HG02840 (cell line): ENCODE results near the gene INPP5E.

Experiments
- ATAC-seq: cut with Tn5 transposase; IDR thresholded peaks from one replicate; pipeline ENCODE4 v1.9.1; 2021; ENCODE audit warnings: mild to moderate bottlenecking, moderate library complexity, moderate number of reproducible peaks; ENCODE audit not compliant: unreplicated experiment, low FRiP score

INPP5E gene

DNA sequence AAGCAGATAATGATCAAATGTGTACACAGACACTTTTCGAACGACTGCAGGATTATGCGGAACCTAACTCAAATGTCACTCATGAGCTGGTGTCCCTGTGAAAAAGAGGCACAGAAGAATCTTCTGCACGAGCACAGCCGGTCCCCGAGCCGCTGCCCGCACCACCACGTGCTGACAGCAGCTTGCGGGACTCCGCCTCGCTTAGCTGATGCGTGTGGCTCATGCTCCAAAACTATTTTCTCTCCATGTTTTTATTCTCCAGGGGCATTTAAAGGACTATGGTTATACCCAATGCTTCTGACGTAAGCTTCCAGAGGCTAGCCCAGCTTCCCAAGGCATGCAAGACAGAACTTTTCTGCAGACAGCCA, 33.7 kb upstream of the INPP5E start:
- ATAC-seq = no peak

DNA sequence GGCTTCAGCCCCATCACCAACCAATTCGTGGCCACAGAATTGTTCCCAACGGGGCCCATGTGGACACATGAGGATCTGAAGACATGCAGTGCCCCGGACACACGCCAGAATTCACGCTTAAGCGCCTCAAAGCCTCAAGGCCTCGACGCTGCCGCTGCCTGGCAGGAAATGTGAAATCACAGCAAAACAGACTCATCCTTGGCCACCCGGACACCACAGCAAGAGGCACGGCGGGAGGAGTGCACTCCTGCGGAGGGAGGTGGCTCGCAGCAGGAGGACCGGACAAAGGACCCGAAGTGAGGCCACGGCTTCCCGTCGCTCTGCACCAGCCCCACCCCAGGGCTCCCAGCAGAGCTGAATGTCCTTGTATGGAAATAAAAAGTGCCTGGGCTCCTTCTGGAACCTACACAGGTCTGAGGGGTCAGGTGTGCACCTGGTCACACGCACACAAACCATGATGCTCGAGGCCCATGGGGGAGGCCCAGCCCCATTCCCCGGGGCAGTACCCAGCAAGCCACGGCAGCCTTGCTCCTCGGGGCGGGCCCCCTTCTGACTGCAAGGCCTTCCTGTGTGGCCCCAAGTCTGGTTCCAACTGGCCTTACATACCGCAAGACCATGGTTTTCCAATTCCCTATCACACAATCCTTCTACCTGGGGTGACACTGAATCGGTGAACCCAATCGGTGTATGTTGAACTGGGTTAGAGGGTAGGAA, 33.2 kb upstream of the INPP5E start:
- no peak for ATAC-seq

DNA sequence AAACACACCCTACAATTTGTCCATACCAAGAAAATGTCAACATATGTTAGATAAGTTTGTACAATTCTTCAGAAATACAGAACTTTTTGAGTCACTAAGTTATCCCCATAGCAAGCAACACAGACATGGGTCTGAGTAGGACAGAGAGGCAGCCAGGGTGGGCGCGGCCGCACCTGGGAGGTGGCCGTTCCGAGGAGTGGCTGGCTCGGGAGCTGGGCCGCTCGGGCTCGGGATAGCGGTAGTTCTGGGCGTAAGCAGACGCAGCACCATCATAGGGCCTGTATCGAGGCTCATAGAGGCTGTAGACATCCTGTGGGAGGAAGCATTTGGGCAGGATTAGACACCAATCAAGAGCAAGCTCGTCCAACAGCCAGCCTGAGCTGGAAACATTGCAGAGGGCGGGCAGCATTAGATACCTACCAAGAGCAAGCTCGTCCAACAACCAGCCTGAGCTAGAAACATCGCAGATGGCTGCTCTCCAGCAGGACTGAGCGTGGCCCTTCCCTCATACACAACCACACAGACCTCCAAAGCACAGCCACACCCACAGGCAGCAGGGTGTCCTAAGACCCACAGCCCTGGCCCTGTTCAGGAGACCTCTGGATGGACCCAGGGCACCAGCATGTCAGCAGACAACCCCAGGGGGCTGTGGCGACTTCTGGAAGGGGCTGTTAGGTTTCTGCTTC, 32.3 kb upstream of the INPP5E start:
- no peak for ATAC-seq

DNA sequence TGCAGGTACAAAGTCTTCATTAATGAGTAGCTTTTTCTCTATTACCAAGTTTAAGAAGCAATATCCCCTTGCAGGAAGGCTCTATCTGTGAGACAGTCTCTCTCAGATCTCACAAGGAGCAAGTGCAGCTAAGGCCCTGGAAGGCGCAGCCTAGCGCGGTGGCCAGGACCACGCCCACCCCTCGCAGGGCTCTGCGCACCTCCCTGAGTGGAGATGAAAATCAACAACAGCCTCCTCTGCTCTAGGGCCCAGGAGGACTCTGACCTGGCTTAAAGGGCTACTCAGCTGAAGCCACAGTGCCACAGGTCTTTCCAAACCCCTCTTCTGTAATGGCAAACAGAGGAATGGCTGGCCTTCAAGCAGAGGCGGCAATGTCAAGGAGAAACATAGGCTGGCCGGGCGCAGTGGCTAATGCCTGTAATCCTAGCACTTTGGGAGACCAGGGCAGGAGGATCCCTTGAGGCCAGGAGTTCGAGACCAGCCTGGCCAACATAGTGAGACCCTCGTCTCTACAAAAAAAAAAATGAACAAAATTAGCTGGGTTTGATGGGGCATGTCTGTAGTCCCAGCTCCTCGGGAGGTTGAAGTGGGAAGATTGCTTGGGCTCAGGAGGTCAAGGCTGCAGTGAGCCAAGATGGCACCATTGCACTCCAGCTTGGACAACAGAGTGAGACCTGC, 31.3 kb upstream of the INPP5E start:
- ATAC-seq = no peak

DNA sequence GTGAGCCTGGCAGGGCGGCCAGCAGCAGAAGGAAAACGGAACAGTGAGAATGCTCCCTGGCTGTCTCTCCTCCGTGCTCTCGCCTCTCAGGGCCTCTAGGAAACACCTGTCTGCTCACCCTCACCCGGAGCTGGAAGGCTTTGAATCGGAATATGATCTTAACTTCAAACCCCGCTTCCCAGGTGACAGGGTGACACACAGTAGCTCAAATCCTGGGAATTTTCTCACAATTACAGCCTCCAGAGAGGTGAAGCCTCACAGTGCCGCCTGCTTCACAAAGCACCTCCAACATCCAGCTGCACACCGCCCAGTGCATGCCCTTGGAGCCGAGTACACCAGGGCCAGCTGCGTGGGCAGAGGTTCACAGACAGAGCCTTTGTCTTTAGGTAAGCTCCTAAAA, 30.7 kb upstream of the INPP5E start:
- ATAC-seq = no peak

DNA sequence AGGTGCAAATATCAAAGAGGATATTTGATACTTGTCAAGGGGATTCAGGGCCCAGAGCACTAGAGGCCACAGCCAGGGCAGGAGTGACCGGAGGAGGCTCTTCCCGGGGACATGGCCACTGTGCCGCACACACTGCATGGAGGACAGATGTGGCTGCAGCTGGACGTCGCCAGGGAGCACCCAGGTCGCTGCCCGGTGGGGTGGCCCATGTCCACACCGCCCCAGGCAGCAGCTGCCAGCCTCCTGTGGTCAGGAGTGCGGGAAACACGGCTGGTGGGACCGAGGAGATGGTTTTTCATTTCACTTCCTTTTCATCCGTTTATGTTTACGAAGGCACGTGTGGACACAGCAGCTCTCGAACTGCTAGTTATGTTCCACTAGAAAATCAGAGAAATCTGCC, 28.1 kb upstream of the INPP5E start:
- ATAC-seq = no peak

DNA sequence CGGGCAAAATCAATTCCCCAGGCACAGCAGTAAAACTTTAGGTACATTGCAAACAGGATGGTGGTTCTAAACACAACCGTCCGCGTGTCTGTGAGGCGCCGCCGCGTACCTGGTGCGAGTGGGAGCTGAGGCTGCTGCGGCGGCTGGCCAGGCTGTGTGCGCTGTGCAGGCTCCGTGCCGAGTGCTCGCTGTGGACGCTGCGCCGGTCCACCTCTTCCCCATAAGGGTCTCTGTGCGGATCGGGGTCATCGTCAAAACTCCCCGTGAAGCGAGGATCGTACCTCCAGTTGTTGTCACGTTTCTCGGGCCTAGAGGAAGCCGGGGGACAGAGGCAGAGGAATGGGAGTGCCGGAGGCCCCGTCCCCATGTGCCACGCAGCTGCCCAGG, 26.5 kb upstream of the INPP5E start:
- no peak for ATAC-seq

DNA sequence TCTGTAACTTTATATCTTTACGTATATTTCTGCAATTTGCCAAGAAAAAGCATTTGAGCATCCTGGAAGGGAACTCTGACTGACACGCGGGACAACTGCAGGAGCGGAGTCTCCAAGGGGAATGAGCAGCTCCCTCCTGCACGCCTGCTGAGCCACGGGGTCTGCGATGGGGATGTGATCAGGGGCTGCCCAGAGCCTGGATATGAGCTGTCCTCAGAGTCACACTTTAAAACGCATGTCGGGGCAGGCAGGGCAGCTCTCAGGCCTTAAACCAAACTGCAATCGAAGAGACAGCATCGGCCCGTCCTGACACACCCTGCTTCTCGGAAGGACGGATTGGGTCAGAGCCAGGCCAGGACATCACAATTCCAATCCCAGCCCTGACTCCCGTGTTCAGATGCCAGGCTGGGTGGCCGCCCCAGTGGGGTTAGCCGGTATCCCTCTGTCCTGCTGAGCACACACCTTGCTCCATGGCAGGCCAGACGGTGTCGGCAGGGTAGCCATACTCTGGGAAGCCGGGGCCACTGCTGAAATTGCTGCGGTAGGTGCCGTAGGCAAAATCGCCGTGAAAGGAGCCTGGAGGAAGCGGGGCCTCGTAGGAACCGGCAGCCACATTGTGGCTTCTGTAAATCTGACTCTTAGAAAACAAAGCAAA, 26.0 kb upstream of the INPP5E start:
- no peak for ATAC-seq

DNA sequence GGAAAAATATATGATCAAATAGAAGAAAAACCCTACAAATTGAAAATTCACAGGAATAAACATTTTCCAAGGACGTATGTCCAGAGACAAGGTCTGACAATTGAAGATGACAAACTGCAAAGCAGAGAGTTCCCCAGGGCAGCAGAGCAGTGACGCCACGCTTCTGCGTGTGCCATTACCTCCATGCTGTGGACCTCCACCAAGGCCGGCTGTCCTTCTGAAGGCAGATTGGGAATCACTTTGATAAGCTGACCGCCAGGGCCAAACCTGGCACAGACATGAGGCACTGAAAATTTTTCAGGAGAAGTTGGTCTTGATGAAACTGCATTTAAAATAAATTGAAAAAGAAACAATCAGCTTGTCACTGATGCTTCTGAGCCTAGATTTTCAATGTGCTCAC, 24.6 kb upstream of the INPP5E start:
- ATAC-seq = no peak

DNA sequence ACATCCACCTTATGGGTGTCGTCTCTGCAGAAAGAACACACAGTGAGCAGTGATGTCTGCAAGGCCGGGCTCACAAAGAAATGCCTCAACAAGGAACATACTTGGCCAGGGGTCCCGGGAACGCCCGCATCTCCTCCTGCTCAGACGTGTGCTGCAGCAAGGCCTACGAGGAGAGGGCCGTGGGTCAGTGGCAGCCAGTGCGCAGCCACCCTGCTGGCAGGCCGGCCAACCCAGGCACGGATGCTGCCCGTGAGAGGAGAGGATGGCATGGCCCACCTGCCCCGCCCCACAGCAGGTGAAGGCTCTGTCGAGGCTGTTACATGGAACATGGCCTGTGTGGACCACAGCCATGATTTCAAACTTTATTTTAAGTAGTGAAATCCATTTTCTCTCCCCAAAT, 23.9 kb upstream of the INPP5E start:
- no peak for ATAC-seq

DNA sequence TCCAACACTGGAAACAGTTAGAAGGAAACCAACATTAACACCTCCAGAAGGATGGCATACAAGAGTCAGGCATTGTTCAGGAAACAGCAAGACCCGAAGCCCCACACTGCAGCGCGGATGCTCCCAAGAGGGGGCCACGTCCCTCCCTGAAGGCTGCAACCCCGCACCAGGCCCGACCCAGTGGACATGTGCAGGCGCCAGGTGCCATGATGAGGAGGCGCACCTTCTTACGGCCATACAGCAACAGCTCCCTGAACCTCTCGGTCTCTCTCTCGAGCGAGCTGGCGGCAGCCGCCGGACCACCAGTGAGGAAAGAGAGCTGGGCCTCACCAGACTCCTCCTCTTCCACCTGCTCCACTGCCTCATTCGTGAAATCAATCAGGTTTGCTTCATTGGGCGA, 23.0 kb upstream of the INPP5E start:
- no peak for ATAC-seq

DNA sequence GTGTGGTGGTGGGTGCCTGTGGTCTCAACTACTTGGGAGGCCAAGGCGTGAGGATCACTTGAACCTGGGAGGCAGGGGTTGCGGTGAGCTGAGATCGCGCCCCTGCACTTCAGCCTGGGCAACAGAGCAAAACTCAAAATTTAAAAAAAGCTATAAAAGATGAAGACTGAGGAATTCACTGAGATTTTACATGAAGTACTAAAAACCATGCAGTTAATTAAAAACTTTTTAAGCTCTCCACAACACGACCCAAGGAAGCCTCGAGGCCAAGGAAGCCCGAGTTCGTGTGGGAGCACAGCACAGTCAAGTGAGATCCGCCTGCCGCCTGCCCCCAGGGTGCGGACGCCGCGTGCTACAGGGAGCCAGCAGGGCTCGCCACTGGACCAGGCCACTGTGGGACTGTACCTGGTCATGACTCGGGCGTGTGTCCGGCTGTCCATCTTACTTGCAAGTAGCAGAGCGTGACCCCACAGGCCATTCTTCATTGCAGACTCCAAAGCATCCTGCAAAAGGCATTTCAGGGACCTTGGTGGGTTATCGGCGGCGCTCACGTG, 21.2 kb upstream of the INPP5E start:
- ATAC-seq = no peak

DNA sequence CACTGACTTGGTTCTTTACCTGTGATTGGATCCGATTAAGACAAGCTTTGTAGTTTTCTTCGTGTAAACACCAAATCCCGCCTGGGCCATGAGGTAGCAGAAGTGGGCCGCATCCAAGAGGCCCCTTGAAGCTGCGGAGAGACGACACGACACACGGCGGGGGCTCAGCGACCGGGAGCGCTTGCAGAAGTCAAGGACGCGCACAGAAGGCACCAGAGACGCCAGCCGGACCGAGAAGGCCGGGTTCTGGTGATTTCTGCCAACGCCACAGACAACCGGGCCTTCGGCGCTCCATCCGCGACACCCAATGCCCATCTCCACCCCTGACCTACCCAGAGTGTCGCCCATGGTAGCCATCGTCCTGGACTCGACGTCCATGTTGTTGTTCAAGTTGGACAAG, 19.8 kb upstream of the INPP5E start:
- no peak for ATAC-seq

DNA sequence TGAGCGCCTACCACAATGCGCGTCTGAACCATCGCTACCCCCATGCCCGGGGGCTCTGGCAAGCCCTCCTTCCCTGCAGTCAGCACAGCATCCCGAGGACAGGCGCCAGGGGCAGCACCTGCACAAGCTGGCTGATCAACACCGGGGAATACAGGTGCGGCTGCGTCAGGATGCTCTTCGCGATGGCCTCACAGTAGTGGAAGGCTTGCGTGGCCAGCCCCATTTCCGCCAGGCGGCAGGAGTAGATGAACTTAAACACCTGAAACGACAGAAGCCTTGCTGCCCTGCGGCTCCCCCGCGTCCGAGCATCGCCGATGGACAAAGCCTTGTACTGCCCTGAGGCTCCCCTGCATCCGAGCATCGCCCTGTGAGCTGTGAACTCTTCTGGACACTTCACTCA, 17.7 kb upstream of the INPP5E start:
- ATAC-seq = no peak

DNA sequence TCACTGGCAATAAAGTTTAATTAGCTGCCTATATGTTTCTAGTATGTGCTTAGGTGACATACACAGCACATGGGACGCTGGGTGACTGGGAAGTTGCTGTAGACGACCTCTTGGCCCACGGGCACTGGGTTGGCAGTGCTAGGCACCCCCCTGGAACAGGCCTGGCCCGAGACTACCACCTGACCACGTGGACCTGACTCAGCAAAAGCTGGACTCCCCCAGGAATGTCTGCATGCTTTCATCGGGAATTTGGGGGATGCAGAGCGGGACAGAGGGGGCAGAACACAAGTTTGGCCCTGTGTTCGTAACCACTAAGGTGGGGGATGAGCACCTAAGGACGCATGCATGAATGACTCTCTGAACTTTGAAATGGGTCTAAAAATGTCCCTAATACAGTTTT, 16.6 kb upstream of the INPP5E start:
- ATAC-seq = no peak

DNA sequence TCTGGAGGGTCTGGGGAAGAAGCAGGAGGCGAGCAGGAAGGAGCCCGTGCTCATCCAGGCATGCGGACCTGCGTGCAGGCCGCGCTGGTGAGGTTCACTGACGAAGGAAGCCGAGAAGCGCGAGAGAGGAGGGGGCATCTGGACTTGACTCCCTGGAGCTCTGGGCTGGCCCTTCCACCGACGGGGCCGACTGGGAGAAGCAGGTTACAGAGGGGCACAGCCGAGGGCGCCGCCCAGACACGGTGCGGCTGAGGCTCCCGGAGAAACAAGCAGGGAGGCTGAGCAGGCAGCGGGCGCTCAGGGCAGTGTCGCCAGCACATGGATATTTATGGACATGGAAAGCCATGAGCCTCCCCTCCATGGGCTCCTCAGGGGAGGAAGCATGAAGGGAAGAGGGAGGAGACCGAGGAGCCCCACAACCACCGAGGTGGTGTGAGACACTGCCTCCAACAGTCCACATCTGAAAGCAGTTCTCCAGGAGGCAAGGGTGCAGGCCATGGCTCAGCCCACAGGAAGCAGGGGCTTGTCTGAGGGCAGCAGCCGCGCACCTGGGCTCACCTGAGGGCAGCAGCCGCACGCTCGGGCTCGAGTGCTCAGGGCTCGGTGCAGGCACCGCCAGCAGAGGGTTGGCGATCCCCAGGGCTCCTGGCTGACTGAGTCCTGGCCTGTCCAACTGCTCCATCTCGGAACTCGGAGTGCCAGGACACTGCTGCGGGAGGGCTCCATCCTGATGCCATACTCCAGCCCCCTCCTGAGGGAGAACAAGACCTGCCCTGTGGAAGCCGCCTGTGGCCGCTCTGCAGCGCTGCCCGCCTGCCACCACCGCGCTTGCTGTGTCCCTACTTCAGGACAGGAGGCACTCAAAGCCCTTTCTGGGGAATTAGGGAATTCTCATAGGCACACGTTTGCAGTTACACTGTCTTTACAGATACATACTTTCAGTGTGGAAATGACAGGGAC, 15.7 kb upstream of the INPP5E start:
- no peak for ATAC-seq

DNA sequence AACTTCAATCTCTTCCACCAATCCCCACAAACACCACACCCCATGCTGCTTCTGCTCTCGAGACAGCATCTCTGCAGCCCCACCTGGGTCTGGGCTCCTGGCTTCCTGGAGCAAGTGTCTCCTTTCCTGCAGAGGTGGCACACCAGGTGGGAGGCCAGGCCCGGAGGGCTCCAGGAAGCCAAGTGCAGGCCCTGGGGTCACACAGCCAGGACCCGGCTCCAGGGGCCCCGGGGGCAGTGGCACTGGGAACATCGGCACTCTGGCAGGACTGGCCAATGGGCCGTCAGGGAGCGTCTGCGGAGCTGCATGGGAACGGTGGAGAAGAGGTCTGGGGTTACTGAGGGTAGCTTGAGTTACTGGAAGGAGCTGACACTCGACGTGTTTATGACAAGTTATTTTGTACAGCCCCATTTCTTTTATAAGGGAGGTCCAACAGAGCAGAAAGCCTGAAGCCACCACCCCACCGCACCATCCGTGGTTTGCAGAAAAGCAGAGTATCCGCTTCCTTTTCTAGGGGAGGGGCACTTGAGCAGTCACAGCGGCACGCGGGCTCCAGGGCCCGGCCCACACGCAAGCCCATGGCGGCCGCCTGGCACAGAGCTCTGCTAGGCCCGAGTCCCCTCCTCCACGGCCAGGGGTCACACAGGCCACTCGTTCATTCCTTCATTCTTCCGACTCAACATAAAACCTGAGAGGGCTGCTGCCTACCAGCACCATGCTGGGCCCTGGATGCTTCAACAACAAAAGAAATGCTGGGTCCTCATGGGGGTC, 14.6 kb upstream of the INPP5E start:
- ATAC-seq = no peak

DNA sequence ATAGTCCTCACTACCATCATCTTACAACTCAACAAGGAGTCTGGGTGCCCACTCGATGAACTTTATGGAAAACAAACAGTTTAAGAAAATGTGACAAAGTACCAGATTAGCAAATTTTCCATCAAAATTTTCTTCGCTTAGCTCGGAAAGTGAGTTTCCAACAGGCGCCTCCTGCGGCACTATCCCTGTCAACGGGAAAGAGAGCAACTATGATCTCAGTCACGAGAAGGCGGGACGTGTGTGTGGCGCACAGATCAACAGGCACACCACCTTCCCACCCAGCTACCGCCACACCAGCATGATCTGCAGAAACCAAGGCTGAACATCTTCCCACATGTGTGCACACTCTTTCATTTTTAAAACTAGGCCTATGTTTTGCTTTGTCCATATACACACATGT, 13.7 kb upstream of the INPP5E start:
- ATAC-seq = no peak

DNA sequence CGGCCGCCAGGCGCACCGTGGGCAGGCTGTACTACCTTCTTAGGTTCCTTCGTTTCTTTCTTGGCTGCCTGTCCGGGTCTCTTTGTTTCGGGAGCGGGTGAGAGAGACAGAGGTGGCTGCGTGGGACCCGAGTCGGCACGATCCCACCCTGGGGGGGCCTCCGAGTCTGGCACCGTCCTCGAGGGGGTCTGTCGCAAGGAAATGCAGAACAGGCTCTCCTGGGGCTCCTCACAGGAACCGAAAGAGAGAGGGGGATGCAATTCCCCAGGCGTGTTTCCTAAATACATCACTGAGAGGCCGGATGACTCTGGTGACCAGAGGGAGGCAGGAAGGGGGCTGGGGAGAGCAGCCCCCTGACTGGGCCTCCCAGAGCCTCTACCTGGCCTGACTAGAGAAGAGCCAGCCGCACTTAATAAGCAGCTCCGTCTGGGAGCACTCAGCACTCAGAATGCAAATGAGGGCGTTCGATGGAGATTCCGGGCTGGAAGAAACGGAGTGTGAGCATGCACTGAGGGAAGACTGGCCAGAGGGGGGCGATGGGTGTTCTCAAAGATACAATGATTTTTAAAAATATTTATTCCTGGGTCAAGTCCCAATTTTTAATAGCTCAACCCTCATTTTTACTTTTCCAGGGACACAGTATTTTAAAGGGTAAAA, 11.7 kb upstream of the INPP5E start:
- no peak for ATAC-seq
